Fibroblast of lung (primary cell): ENCODE measurements around the gene SSUH2.

Source experiments
- EZH2 ChIP-seq: IDR thresholded peaks from 2 replicates; pipeline ENCODE4 v1.5.1; 2012; ENCODE audit warnings: low read length, control low read depth, mild to moderate bottlenecking; ENCODE audit errors: missing control alignments
- TF ChIP-seq, protein P1 (sequence below), 2 donors: IDR thresholded peaks in 1 of 2; conservative IDR thresholded peaks in 1 of 2; 1 replicate in 1 of 2; 2 replicates in 1 of 2; pipeline ENCODE4 v1.5.1; 2011 to 2012; ENCODE audit warnings: low read length in 2 of 2, control low read depth in 1 of 2, inconsistent platforms in 1 of 2, low read depth in 1 of 2, mild to moderate bottlenecking in 1 of 2

GRCh38 chr3:8604988-8605387 is 39.6 kb downstream of the SSUH2 start:
- TF ChIP-seq, protein P1, sequence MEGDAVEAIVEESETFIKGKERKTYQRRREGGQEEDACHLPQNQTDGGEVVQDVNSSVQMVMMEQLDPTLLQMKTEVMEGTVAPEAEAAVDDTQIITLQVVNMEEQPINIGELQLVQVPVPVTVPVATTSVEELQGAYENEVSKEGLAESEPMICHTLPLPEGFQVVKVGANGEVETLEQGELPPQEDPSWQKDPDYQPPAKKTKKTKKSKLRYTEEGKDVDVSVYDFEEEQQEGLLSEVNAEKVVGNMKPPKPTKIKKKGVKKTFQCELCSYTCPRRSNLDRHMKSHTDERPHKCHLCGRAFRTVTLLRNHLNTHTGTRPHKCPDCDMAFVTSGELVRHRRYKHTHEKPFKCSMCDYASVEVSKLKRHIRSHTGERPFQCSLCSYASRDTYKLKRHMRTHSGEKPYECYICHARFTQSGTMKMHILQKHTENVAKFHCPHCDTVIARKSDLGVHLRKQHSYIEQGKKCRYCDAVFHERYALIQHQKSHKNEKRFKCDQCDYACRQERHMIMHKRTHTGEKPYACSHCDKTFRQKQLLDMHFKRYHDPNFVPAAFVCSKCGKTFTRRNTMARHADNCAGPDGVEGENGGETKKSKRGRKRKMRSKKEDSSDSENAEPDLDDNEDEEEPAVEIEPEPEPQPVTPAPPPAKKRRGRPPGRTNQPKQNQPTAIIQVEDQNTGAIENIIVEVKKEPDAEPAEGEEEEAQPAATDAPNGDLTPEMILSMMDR (conservative IDR thresholded peaks at IDR 0.05 in 1 of 2, IDR thresholded peaks at IDR 0.05 in 1 of 2; ENCODE audit: low read depth in 1 of 2, low read length in 2 of 2) = no peak
- TF ChIP-seq EZH2 = no peak
